Lower lobe of right lung (tissue), 2 donors: ENCODE data around the gene WSB2. TPM values are rescaled to one million over a fixed set of nuclear protein-coding genes. Genes with fewer than 3 reads are reported as not detected.

Source experiments
- ATAC-seq, 2 donors: fragments of 200-7000 bp; cut with Tn5 transposase; one replicate each; pipeline ENCODE4 v1.9.1; 2020 to 2022; ENCODE audit warnings: mild to moderate bottlenecking in 2 of 2, moderate library complexity in 2 of 2
- DNase-seq: peaks from one replicate; pipeline ENCODE4 v3.0.0-alpha.2; 2020
- H3K27ac ChIP-seq: fragments of 200-600 bp; one replicate; pipeline ENCODE4 v1.8.0; 2022
- H3K27me3 ChIP-seq: fragments of 200-600 bp; one replicate; pipeline ENCODE4 v1.8.0; 2022; ENCODE audit warnings: low read depth
- H3K36me3 ChIP-seq: fragments of 200-600 bp; one replicate; pipeline ENCODE4 v1.8.0; 2022; ENCODE audit warnings: mild to moderate bottlenecking
- H3K4me1 ChIP-seq: fragments of 200-600 bp; one replicate; pipeline ENCODE4 v1.8.0; 2022
- H3K4me3 ChIP-seq: fragments of 200-600 bp; one replicate; pipeline ENCODE4 v1.8.0; 2022; ENCODE audit warnings: mild to moderate bottlenecking
- H3K9me3 ChIP-seq: fragments of 200-600 bp; one replicate; pipeline ENCODE4 v1.8.0; 2022
- intact Hi-C: fragments of 100-400 bp; cut with DNase I; formaldehyde crosslinking; loops from one replicate; pipeline ENCODE4 v1.11.0; 2022
- total RNA-seq: library from RNA; stranded (reverse); fragmentation: NEBNext Ultra II Directional; extraction: Animal tissue kit (Norgen Biotek cat#: 25700); gene quantifications from one replicate; pipeline ENCODE4 v1.2.1, GENCODE V29; 2021
- TF ChIP-seq, protein P1 (sequence below): fragments of 200-600 bp; IDR thresholded peaks from one replicate; pipeline ENCODE4 v1.8.0; 2022; ENCODE audit warnings: antibody characterized with exemption, mild to moderate bottlenecking
- donor health status: DM: no; HTN: yes; CAD: no; lungs with severe emphysema.

Gene WSB2
- total RNA-seq, 1 donor from 2014 or later, result 75.1 TPM

DNA sequence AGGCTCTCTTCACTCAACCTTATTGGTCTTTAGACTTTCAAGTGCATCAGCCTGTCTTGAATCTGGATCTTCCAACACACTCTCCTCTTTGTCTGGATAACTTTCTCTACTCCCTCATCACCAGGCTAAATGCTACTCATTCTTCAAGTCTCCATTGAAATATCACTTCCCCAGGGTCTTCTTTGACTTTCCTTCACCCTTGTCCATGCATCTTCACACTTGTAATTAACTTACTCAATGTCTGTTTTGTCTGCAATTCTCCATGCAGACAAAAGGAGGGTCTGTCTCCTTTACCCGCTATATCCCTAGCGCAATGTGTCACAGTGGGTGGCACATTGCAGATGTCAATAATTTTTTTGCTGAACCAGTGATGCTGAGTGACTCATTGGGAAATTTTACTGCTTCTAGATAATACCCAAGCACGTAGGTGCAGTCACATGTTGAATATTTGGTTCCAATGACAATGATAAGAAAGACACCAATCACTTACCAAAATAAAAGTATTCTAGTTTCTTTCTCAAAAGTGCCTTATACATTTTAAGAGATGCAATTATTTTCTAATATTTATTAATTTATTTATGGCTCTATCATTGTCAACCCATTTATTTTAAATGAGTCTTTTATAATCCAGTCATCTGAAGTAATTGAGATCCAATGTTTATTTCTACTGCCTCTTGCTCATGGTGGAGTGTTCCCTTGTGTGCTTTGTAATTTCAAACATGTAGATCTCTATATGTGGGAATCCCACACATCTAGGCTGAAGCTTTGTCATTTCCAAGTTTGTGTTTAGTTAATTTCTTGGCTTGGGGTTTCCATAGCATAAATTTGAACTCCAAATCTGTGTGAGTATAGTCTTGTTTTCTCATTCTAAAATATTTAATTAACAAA lies 66.2 kb downstream of the WSB2 start:
- H3K4me1 ChIP-seq, result no peaks in the 10 kb centered on the region
- no peak for ATAC-seq
- no peaks in the 10 kb centered on the region for H3K27me3 ChIP-seq
- H3K4me3 ChIP-seq, result no peak overlapping the region
- H3K27ac ChIP-seq, result no peak overlapping the region
- no peaks in the 10 kb centered on the region for H3K36me3 ChIP-seq
- intact Hi-C loops, result no loop called here
- TF ChIP-seq, protein P1, sequence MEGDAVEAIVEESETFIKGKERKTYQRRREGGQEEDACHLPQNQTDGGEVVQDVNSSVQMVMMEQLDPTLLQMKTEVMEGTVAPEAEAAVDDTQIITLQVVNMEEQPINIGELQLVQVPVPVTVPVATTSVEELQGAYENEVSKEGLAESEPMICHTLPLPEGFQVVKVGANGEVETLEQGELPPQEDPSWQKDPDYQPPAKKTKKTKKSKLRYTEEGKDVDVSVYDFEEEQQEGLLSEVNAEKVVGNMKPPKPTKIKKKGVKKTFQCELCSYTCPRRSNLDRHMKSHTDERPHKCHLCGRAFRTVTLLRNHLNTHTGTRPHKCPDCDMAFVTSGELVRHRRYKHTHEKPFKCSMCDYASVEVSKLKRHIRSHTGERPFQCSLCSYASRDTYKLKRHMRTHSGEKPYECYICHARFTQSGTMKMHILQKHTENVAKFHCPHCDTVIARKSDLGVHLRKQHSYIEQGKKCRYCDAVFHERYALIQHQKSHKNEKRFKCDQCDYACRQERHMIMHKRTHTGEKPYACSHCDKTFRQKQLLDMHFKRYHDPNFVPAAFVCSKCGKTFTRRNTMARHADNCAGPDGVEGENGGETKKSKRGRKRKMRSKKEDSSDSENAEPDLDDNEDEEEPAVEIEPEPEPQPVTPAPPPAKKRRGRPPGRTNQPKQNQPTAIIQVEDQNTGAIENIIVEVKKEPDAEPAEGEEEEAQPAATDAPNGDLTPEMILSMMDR, result no peak
- no peaks in the 10 kb centered on the region for H3K9me3 ChIP-seq
- no peak for DNase-seq

DNA sequence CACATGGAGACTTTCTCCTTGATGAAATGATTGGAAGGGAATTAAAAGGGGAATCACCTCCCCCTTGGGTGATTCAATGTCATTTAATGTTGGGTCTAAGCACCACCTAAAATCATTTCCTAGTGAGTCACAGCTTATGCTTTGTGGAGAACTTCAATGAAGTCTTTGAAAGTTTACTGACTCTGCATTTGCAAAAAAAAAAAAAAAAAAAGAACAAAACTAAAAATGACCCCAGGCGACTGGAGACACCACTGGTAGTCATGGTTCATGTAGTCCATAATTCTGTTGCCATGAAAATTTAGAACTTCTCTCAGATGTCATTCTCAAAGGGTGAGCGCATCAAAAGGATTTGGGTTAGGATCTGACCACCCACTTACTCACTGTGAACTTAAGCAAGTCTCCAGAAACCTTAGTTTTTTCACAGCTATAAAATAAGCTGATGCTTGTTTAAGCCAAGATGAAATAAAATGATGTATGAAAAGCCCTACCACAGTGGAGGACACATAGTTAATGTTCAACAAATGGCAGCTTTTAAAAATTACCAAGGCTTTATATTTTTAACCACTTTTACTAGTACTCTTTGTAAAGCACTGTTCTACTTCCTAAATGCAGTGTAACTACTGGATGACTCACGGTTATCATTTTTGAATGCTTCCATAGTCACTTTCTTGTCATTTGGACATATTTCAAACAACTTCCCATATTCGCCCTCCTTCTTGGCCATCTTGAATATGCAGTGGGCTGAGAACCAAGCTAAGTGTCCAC lies 74.1 kb downstream of the WSB2 start:
- H3K36me3 ChIP-seq, result no peaks in the 10 kb centered on the region
- no peaks in the 10 kb centered on the region for H3K27me3 ChIP-seq
- H3K4me3 ChIP-seq, result no peak overlapping the region
- no peak overlapping the region for H3K27ac ChIP-seq
- no peaks in the 10 kb centered on the region for H3K4me1 ChIP-seq
- no peak for ATAC-seq
- H3K9me3 ChIP-seq, result no peaks in the 10 kb centered on the region
- DNase-seq, result no peak
- intact Hi-C loops, result no loop called here
- TF ChIP-seq, protein P1, result no peak

DNA sequence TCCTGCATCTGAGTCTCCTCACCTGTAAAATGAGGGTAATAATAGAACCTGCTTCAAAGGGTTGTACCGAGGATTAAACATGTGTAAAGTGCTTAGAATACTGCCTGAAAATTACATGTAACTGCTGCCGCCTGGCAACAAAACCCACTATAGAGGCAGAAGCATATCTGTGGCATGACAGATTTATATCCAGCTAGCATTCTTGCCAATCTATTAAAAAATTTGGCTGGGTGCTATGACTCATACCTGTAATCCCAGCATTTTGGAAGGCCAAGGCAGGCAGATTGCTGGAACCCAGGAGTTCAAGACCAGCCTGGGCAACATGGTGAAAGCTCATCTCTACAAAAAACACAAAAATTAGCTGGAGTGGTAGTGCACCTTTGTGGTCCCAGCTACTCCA lies 75.8 kb downstream of the WSB2 start:
- Histone ChIP-seq H3K27me3 (peaks cover 4% of the 10 kb centered on the region), H3K9me3 (no peaks in the 10 kb centered on the region), H3K27ac (no peak overlapping the region), H3K4me3 (no peak overlapping the region), H3K36me3 (no peaks in the 10 kb centered on the region), H3K4me1 (no peaks in the 10 kb centered on the region)
- intact Hi-C loops, result no loop called here
- DNase-seq (no peak), ATAC-seq (no peak)
- TF ChIP-seq, protein P1, result no peak

Other genes with a start within 250 kb of the WSB2 start
- gene KSR2, start 92.2 kb downstream of the WSB2 start, total RNA-seq, result 1.0 TPM
- gene RFC5, start 44.5 kb downstream of the WSB2 start, total RNA-seq, result 7.3 TPM
- 51.7 TPM for gene VSIG10, start 42.8 kb upstream of the WSB2 start, total RNA-seq
- 194 TPM for gene PEBP1, start 74.9 kb upstream of the WSB2 start, total RNA-seq